Mucosa of stomach (tissue), 1 donor: ENCODE results near the gene TBX4.
"Not testable (repeated sequence)": the region's sequence is repeated elsewhere in the genome, so short reads cannot be mapped to it uniquely, and the experiment has no call there.

Experiments
- H3K27me3 ChIP-seq: one replicate; pipeline ENCODE4 v1.7.0; 2013; ENCODE audit warnings: mild to moderate bottlenecking, low read length; ENCODE audit not compliant: control insufficient read depth, insufficient read depth
- H3K36me3 ChIP-seq: one replicate; pipeline ENCODE4 v1.7.0; 2013; ENCODE audit warnings: low read length; ENCODE audit not compliant: control insufficient read depth, insufficient read depth
- H3K4me1 ChIP-seq: one replicate; pipeline ENCODE4 v1.7.0; 2013; ENCODE audit warnings: mild to moderate bottlenecking, low read length; ENCODE audit not compliant: control insufficient read depth, insufficient read depth
- H3K4me3 ChIP-seq: one replicate; pipeline ENCODE4 v1.7.0; 2013; ENCODE audit warnings: low read length
- H3K9ac ChIP-seq: one replicate; pipeline ENCODE4 v1.7.0; 2013; ENCODE audit warnings: mild to moderate bottlenecking, low read length, moderate library complexity
- H3K9me3 ChIP-seq: one replicate; pipeline ENCODE4 v1.7.0; 2013; ENCODE audit warnings: mild to moderate bottlenecking, low read length, moderate library complexity; ENCODE audit not compliant: control insufficient read depth
- donor health status: Pancreatic carcinoma.

The TBX4 gene

DNA sequence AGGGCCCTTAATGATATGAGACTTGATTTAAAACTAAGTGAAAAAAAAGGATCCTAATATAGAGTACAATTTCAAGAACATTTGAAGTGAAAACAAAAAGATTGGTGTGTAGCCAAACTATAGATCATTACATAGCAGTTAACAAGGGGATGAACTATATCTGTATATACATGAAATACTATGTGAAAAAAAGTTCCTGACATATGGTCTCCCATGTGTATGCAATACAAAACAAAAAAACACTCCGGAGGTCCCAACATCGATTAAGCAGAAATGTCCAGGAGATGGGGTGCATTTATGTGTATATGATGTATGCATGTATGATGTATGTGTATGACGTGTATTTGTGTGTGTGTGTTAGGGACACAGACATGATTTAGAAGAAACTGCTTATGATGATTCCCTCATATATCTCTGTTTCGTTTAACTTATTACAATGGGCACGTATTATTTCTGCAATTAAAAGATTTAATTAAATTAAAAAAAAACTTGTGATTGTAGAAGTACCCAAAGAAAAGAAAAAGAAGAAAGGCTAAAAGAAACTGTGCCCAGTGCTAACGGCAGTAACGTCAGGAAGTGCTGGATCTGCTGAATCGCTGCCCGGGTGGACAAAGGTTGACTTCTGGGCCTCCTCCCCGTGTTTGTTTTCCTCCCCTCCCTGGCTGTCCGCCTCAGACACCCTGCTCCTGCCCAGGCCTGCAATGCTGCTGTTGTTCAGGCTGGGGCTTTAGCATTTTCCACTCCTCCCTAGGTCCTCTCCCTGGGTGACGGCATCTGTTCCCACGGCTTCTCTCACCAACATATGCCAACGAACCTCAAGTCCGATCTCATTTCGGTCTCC, 36.9 kb downstream of the TBX4 start:
- Histone ChIP-seq H3K4me1 (peaks cover 9% of the 10 kb centered on the region), H3K27me3 (no peaks in the 10 kb centered on the region), H3K36me3 (no peaks in the 10 kb centered on the region), H3K9me3 (no peaks in the 10 kb centered on the region), H3K4me3 (no peak overlapping the region), H3K9ac (no peak overlapping the region)

DNA sequence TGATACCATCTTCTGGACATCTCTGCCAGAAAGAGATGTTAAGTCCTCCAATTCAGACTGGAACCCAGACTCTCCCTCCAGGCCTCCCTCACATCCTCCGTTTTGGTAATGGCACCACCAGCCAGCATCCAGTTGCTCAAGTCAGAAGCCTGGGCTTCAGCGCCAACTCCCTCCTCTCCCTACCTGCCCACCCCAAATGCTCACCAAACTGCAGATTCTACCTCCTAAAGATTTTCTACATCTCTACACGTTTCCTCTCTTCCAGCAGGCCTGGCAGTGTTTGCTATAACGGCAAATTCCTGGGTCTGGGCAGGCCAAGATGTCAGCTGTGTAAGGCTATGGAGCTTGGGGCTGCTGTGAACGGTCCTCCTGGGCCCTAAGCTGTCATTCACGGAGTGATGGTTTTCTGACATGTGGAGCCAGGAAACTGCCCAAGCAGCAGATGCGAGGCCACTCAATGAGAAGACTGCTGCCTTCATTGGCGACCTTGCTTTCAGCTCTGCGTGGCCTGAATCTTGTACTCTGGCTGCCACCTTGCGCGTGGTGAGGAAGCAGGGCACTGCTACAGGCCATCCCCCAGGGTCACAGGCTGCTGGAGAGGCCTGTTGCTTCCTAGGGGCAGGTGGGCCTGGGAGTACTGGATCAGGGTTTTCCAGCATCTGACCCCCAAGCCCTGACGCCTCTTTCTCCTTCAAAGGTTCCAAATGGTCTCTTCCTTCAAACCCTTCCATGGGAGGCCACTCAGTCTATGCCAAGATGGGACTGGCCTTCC, 37.7 kb downstream of the TBX4 start:
- Histone ChIP-seq H3K9me3 (no peaks in the 10 kb centered on the region), H3K27me3 (no peaks in the 10 kb centered on the region), H3K36me3 (no peaks in the 10 kb centered on the region), H3K4me1 (peaks cover 9% of the 10 kb centered on the region), H3K4me3 (no peak overlapping the region), H3K9ac (no peak overlapping the region)

DNA sequence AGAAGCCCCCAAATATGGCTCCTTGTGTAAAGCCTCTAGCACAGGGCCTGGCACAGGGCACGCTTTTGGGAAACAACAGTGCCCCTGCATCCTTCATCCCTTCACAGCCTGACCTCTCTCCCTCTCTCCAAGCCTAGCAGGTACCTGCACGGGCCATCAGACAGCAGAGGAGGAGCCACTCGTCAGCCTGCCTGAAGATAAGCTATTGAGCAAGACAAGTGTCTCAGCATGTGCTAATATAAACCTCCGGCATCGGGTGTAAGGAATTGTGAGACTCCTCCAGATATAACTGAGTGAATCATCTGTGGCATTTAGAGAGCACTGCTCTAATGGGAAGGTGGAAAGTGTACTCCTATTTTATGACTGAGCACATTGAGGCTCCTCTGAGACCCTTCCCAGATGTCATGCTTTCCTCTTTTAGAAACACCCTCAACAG, 38.3 kb downstream of the TBX4 start:
- Histone ChIP-seq H3K4me1 (peaks cover 9% of the 10 kb centered on the region), H3K9me3 (no peaks in the 10 kb centered on the region), H3K36me3 (no peaks in the 10 kb centered on the region), H3K4me3 (no peak overlapping the region), H3K27me3 (no peaks in the 10 kb centered on the region), H3K9ac (no peak overlapping the region)

DNA sequence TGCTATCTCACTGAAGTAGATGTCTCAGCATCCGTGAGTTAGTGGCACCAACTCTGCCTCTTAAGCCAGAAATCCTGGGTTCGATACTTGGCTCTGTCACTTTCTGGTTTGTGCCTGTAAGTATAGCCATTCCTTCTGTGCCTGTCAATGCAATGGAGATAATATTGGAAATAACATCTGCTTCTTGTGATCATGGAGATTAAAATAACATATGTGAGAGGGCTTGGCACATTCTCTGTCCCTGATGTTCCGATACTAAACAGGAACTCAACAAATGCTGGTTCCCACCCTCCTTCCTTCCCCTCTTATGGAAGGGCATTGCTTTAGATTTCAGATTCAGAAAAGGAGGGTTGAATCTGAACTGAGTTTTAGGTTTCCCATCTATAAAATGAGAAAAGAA, 39.8 kb downstream of the TBX4 start:
- Histone ChIP-seq H3K36me3 (no peaks in the 10 kb centered on the region), H3K27me3 (no peaks in the 10 kb centered on the region), H3K9ac (no peak overlapping the region), H3K4me3 (no peak overlapping the region), H3K4me1 (peaks cover 9% of the 10 kb centered on the region), H3K9me3 (no peaks in the 10 kb centered on the region)

DNA sequence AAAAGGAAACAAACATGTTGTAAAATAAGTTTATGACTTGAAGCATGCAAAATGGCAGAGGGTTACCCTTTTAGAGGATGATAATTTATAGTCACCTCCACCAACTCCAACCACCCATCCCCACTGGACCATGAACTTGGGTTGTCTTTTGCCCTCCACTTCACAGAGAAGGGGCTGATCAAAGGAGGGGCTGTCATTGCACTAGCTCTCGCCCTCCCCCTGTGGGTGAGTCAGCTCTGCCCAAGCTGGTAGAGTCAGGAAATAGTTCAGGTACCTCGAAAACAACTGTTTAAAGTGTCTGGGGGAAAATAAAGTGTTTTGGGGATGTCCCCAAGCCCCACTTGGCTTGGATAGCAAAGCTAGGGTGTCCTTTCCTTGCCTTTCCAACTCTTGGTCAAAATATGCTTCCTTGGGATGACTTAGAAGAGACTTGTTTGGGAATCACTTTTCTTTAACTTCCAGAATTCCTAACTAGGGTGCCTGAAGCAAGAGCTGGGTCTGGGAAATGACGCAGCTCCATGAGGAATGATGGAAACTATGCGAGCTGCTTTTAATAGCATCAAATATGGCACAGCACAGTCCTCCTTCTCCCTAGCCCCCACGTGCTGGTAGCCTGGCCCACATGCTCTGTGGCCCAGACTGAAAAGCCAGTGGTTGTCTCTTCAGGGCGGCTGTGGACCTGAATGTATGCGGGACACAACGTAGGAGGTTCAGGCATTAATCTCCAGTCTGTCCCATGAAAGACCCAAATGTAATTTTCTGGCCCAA, 40.7 kb downstream of the TBX4 start:
- Histone ChIP-seq H3K9me3 (no peaks in the 10 kb centered on the region), H3K36me3 (no peaks in the 10 kb centered on the region), H3K9ac (no peak overlapping the region), H3K4me1 (peaks cover 9% of the 10 kb centered on the region), H3K27me3 (no peaks in the 10 kb centered on the region), H3K4me3 (no peak overlapping the region)

DNA sequence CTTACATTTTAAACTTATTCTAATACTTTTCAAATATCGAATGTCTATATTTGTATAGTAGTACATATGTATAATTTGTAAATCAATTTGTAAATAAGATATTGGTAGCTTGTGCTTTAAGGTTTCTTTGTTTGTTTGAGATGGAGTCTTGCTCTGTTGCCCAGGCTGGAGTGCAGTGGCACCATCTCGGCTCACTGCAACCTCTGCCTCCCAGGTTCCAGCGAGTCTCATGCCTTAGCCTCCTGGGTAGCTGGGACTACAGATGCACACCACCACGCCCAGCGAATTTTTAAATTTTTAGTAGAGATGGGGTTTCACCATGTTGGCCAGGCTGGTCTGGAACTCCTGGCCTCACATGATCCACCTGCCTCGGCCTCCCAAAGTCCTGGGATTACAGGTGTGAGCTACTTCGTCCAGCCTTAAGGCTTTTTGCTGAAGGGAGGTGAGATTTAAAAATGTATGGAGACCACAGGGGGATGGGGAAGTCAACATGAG, 41.7 kb downstream of the TBX4 start:
- not testable (repeated sequence) for H3K27me3 ChIP-seq, H3K4me3 ChIP-seq, H3K4me1 ChIP-seq, H3K9ac ChIP-seq, H3K36me3 ChIP-seq, H3K9me3 ChIP-seq

DNA sequence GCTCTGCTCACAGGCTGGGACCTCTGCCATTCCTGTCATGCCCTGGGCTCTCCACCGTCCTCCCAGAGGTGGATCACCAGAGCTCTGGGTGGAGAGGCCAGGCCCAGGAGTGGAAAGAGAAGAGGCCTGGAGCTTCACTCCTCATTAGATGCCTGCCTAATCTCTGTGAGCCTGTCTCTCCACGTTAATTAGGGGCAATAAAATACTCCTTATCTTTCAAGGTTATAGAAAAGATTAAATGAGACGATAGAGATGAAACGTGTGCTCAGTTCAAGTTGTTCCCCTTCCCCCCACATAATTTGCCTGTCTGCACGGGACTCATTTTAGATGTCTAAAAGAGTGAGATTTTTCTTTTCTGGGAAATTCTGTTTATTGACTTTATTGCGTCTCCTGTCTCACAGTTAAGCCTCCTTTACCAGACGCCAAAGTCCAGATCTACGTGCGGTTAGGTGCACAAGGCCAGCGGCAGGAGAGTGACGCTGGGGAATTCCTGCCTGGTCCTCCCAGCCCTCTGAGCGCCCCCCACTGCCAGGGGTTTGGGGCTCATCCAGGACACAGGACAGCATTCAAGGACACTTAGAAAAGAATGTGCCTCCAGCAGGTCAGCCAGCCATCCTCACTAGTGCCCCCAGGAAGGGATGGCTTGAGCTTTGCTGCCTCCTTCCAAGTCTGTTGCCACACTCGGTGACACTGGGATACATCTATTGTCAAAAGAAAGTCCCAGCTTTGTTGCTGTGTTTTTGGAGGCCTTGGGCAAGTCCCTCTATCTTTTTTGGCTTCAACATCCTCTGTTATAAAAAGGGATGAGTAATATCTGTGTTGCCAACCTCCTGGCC, 42.3 kb downstream of the TBX4 start:
- H3K4me1 ChIP-seq, result peaks cover 6% of the 10 kb centered on the region
- H3K36me3 ChIP-seq, result no peaks in the 10 kb centered on the region
- H3K4me3 ChIP-seq, result no peak overlapping the region
- no peaks in the 10 kb centered on the region for H3K9me3 ChIP-seq
- H3K27me3 ChIP-seq, result no peaks in the 10 kb centered on the region
- no peak overlapping the region for H3K9ac ChIP-seq

DNA sequence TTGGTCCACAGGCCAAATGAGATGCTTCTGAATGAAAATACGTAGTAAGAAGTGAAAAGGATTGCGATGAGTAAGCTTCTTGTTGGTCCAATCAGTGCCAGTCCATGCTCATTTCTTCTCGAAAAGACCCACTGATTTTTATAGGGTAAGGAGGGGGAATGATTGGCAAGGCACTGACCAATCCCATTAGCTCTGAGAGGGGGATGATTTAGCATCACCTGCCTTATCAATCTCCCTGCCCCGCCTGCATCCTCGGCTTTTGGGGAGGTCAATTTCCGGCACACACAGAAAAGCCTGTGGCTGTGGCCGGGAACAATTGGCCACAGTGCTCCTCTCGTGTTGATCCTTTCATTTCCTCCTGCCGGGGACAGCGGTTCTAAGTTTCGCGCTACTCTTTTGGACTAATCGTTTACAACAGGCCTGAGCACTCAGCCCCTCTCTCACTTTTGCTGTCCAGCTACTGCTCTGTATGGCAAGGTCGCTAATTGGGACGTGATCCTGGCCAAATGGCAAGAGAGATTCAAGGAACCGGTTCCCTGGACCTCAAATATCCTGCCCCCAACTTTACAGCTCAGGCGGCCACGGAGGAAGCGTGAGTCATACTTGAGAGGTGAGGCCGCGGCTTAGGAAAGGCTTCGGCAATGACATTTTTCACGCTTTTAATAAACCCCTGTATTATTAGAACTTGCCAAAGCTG, 43.1 kb downstream of the TBX4 start:
- H3K27me3 ChIP-seq, result no peaks in the 10 kb centered on the region
- H3K4me1 ChIP-seq, result no peaks in the 10 kb centered on the region
- no peak overlapping the region for H3K9ac ChIP-seq
- H3K9me3 ChIP-seq, result no peaks in the 10 kb centered on the region
- no peaks in the 10 kb centered on the region for H3K36me3 ChIP-seq
- no peak overlapping the region for H3K4me3 ChIP-seq

DNA sequence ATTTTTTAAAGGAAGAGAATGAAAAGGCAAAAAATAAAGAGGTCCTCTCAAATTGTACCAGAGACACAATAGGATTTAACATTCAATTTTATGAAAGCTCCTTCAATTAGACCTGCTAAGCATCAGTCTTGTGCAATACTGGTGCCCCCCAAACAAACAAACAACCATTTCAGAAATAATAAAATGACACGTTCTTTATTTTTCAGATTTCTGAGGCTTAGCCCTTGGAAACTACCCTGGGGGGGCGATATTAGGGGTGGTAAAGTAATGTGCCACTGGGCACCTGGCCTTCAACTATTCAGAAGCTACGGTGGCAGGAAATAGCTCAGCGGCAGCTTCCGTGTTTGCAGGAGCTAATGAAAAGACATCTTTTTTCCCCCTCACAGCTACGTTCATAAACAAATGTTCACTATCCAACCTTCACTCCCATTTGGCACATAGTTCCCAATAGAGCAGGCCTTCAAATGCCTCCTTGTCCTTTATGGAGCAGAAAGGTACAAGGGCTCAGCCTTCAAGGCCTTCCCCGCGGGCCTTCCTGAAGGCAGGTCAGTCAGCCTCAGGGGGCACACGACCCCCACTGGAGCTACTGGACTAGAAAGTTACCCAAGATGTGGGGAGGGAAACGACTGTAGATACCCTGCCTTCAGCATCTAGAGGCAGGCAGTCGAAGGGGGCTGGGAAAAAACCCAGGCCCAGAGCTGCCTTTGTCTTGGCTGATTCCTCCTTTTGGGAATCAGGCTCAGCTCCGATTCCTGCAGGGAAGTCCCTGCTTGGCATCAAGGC, 44.1 kb downstream of the TBX4 start:
- H3K4me1 ChIP-seq, result no peaks in the 10 kb centered on the region
- no peaks in the 10 kb centered on the region for H3K36me3 ChIP-seq
- H3K9ac ChIP-seq, result no peak overlapping the region
- no peak overlapping the region for H3K4me3 ChIP-seq
- H3K27me3 ChIP-seq, result no peaks in the 10 kb centered on the region
- no peaks in the 10 kb centered on the region for H3K9me3 ChIP-seq

DNA sequence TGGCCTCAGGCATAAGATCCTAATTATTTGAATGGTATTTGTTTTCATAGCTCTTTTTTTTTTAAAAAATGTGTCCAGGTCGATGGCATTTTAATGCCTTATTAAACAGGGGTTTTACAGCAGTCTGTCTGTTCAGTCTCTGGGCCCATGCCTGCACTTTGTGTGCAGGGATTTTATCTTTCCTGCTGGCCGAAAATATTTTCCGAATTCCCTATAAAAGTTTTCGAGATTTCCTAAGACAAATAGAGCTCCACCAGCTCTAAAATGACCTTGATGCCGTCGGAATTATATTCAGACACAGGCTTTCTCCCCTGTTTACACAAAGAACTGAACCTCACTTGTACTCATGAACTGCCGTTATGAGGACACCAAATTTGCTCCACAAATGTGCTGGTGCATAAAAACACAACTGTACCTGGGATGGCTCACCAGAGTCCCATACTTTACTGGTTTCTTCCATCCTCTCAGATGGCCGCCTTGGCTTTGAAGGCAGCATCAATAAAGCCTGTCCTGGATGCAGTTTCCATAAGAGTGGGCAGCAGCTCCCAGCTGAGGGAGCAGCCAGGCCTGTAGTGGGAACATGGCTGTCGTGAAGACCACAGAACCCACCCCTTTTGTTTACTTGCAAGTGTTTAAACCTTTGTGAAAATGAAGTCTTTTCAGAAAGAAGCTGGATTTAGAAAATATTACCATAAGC, 44.9 kb downstream of the TBX4 start:
- Histone ChIP-seq H3K36me3 (no peaks in the 10 kb centered on the region), H3K9ac (no peak overlapping the region), H3K9me3 (no peaks in the 10 kb centered on the region), H3K4me3 (no peak overlapping the region), H3K27me3 (no peaks in the 10 kb centered on the region), H3K4me1 (no peaks in the 10 kb centered on the region)
